Nephron (organoid): ENCODE results near the gene HDAC9.
A peak's percentile ranks its signal among the peaks of the same experiment; 100 is the strongest.

ENCODE experiments used
- H3K27ac Mint-ChIP-seq, 3 experiments: 2 replicates each; pipeline ENCODE4 v1.8.0; 2020; ENCODE audit warnings: mixed read lengths in 3 of 3, mild to moderate bottlenecking in 2 of 3, moderate library complexity in 1 of 3
- H3K27me3 Mint-ChIP-seq: 2 replicates; pipeline ENCODE4 v1.8.0; 2021; ENCODE audit warnings: low read depth, mild to moderate bottlenecking, moderate library complexity, mixed read lengths
- H3K36me3 Mint-ChIP-seq: 2 replicates; pipeline ENCODE4 v1.8.0; 2020; ENCODE audit warnings: low read depth, mixed read lengths
- H3K4me1 Mint-ChIP-seq: 2 replicates; pipeline ENCODE4 v1.8.0; 2020; ENCODE audit warnings: mixed read lengths
- H3K4me3 Mint-ChIP-seq, 3 experiments: 2 replicates each; pipeline ENCODE4 v1.8.0; 2020; ENCODE audit warnings: mild to moderate bottlenecking in 3 of 3, mixed read lengths in 3 of 3, moderate library complexity in 2 of 3
- H3K9me3 Mint-ChIP-seq: 2 replicates; pipeline ENCODE4 v1.8.0; 2020; ENCODE audit warnings: mixed read lengths
- TF ChIP-seq, protein P1 (sequence below), 3 experiments: fragments of 200-600 bp; sonication (generic); IDR thresholded peaks; one replicate each; pipeline ENCODE4 v1.5.0; 2021; ENCODE audit warnings: antibody characterized with exemption in 3 of 3; ENCODE audit not compliant: unreplicated experiment in 3 of 3

Gene HDAC9

DNA sequence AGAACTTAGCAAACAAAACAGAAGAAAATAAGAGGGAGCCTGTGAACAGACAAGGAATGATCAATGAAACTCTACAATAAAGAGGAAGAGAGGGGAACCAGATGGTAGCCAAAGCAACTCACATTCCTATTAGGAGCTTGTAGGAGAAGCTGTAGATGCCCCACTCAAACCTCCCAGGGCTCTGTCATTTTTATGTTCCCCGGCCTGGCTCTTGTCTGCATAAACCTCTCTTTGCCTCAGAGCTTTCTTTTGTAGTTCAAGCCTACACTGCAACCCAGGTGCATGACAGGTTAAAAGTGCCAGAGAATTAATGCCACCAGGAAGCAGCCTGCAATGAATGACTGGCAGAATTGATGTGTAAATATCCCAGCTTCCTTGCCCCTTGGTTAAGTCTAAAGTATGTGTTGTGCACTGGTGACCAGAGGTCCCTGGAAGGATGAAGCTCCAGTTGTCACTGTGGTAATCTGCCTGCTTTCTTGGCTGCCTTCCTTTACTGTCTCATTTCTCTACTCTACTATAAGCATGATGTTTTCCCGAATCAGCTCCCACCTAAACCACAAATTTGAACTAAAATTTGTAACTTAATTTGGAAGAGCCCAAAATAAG, 40.4 kb downstream of the HDAC9 start:
- Mint-ChIP-seq H3K36me3 (no peaks in the 10 kb centered on the region), H3K4me1 (peaks cover 34% of the 10 kb centered on the region), H3K9me3 (no peaks in the 10 kb centered on the region), H3K4me3 (no peak overlapping the region), H3K27ac (no peak overlapping the region), H3K27me3 (no peaks in the 10 kb centered on the region)
- TF ChIP-seq, protein P1, sequence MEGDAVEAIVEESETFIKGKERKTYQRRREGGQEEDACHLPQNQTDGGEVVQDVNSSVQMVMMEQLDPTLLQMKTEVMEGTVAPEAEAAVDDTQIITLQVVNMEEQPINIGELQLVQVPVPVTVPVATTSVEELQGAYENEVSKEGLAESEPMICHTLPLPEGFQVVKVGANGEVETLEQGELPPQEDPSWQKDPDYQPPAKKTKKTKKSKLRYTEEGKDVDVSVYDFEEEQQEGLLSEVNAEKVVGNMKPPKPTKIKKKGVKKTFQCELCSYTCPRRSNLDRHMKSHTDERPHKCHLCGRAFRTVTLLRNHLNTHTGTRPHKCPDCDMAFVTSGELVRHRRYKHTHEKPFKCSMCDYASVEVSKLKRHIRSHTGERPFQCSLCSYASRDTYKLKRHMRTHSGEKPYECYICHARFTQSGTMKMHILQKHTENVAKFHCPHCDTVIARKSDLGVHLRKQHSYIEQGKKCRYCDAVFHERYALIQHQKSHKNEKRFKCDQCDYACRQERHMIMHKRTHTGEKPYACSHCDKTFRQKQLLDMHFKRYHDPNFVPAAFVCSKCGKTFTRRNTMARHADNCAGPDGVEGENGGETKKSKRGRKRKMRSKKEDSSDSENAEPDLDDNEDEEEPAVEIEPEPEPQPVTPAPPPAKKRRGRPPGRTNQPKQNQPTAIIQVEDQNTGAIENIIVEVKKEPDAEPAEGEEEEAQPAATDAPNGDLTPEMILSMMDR (IDR thresholded peaks at IDR 0.05; ENCODE audit: unreplicated experiment in 3 of 3), result no peak

DNA sequence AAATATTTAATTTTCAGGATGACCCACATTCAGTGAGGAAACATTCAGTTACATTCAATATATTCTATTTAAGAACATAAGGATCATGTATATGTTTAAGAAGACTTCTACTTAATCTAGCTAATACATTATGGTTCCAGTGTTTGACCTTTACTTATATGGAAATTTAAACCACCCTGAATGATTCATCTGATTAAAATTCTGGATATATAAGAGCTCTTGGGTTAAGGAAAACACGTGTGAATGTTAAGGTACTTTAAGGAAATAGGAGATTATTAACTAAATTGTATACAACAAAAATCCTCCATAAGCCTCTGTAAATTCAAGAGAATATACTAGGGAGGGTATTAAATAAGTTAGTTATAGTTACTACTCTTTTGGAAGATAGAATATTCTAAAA, 40.9 kb downstream of the HDAC9 start:
- Mint-ChIP-seq H3K27me3 (no peaks in the 10 kb centered on the region), H3K36me3 (no peaks in the 10 kb centered on the region), H3K4me3 (no peak overlapping the region), H3K4me1 (peaks cover 39% of the 10 kb centered on the region), H3K9me3 (no peaks in the 10 kb centered on the region), H3K27ac (no peak overlapping the region)
- TF ChIP-seq, protein P1 (IDR thresholded peaks at IDR 0.05; ENCODE audit: unreplicated experiment in 3 of 3), result no peak

- Mint-ChIP-seq H3K4me1 (peaks cover 46% of the 10 kb centered on the region), H3K27ac (no peak overlapping the region), H3K4me3 (no peak overlapping the region), H3K36me3 (no peaks in the 10 kb centered on the region), H3K9me3 (no peaks in the 10 kb centered on the region), H3K27me3 (no peaks in the 10 kb centered on the region)
- TF ChIP-seq, protein P1 (IDR thresholded peaks at IDR 0.05; ENCODE audit: unreplicated experiment in 3 of 3), result no peak
Observed at GRCh38 chr7:18538554-18539250, 43.2 kb downstream of the HDAC9 start.

DNA sequence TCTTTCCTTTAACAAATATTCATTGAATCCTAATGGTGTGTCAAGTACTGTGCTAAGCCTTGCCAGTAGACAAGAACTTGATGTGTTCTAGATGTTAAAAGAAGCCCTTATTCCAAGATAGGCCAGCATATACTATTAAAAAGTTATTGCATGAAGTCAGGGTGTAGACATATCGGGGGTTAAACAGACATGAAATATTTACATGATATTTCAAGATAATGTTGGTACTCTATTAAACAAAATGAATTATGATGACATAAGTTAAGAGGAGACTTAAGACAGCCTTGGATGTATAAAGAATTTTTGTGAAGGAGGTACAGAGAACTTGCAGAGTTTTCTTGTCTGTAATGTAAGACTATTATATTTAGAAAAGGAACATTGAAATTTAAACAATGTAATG, 44.8 kb downstream of the HDAC9 start:
- Mint-ChIP-seq H3K27me3 (no peaks in the 10 kb centered on the region), H3K36me3 (no peaks in the 10 kb centered on the region), H3K27ac (peak overlapping the region; percentile 61 to 84 (median 84)), H3K4me1 (peaks cover 46% of the 10 kb centered on the region), H3K4me3 (no peak overlapping the region), H3K9me3 (no peaks in the 10 kb centered on the region)
- TF ChIP-seq, protein P1 (IDR thresholded peaks at IDR 0.05; ENCODE audit: unreplicated experiment in 3 of 3), result no peak

GRCh38 chr7:18541181-18541870, 45.8 kb downstream of the HDAC9 start:
- no peak overlapping the region for H3K4me3 Mint-ChIP-seq
- H3K27me3 Mint-ChIP-seq, result no peaks in the 10 kb centered on the region
- peaks cover 42% of the 10 kb centered on the region for H3K4me1 Mint-ChIP-seq
- no peaks in the 10 kb centered on the region for H3K36me3 Mint-ChIP-seq
- H3K9me3 Mint-ChIP-seq, result no peaks in the 10 kb centered on the region
- peak overlapping the region; percentile 81 to 84 (median 84) for H3K27ac Mint-ChIP-seq
- TF ChIP-seq, protein P1 (IDR thresholded peaks at IDR 0.05; ENCODE audit: unreplicated experiment in 3 of 3), result no peak
